Measurements from ENCODE around the gene CLPSL1. TPM values are rescaled to one million over a fixed set of nuclear protein-coding genes. Genes with fewer than 3 reads are reported as not detected.

CLPSL1 gene
- total and polyA plus RNA-seq, 2 of the 13 experiments (the other 11 are each of a cell fraction or from before 2014, with no cell fraction given): not detected

DNA sequence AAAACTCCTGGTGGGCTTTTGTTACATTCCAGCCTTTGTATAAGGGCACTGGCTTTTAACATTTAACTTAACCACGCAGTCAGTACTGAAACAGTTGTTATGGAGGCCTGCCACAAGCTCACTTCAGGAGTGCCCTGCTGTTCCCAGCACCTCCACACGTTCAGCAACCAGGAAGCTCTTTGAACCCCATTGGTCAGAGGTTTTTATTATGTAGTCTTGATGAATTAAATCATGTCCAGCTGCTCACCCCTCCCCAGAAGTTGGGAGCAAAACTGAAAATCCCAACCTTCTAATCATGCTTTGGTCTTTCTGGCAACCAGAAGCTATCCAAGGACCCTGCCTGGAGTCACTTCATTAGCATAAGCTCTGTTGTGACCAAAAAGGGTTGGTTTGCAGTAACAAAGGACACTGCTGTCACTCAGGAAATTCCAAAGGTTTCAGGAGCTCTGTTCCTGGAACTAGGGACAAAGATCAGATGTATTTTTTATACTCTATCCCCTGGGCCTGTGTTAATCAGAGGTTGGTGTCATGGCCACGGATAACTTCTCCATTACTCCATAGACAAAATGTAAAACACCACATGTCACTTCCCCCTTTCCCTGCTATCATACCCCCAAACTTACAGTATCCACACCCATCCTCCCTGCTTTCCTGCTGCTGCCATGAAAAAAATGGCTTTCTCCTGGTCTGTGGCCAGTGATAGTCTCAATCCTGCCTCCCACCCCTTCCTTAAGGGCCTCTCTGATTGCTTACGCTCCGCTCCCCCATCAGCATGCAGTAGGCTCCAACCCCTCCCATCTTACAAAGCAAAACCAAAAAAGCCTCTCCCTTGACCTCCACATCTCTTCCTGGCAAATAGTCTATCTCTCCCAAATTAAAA, 40.9 kb upstream of the CLPSL1 start (continued):
- TF ChIP-seq, protein P1, sequence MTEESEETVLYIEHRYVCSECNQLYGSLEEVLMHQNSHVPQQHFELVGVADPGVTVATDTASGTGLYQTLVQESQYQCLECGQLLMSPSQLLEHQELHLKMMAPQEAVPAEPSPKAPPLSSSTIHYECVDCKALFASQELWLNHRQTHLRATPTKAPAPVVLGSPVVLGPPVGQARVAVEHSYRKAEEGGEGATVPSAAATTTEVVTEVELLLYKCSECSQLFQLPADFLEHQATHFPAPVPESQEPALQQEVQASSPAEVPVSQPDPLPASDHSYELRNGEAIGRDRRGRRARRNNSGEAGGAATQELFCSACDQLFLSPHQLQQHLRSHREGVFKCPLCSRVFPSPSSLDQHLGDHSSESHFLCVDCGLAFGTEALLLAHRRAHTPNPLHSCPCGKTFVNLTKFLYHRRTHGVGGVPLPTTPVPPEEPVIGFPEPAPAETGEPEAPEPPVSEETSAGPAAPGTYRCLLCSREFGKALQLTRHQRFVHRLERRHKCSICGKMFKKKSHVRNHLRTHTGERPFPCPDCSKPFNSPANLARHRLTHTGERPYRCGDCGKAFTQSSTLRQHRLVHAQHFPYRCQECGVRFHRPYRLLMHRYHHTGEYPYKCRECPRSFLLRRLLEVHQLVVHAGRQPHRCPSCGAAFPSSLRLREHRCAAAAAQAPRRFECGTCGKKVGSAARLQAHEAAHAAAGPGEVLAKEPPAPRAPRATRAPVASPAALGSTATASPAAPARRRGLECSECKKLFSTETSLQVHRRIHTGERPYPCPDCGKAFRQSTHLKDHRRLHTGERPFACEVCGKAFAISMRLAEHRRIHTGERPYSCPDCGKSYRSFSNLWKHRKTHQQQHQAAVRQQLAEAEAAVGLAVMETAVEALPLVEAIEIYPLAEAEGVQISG (CRISPR knock-in tag; IDR thresholded peaks at IDR 0.05): 0 out of 2 replicates have a peak, but pooled peaks have one; percentile 20
- TF ChIP-seq SAFB2 (CRISPR knock-in tag; IDR thresholded peaks at IDR 0.05; ENCODE audit: borderline replicate concordance, low read depth): no peak
- no peak for TF ChIP-seq SMAD1 (CRISPR knock-in tag; IDR thresholded peaks at IDR 0.05; ENCODE audit: borderline replicate concordance, low read depth)
- 0 out of 4 replicates have a peak, but pooled peaks of 1 of the 2 experiments have one; percentile 10 for TF ChIP-seq NR2F1 (CRISPR knock-in tag; IDR thresholded peaks at IDR 0.05)
- peak; percentile 74 for TF ChIP-seq ZNF292 (CRISPR knock-in tag; IDR thresholded peaks at IDR 0.05; ENCODE audit: borderline replicate concordance, low read depth)
- TF ChIP-seq PITX1 (CRISPR knock-in tag; IDR thresholded peaks at IDR 0.05): 0 out of 2 replicates have a peak, but pooled peaks have one; percentile 27
- 0 out of 2 replicates have a peak, but pooled peaks have one; percentile 53 for TF ChIP-seq IRF2 (CRISPR knock-in tag; IDR thresholded peaks at IDR 0.05)
- TF ChIP-seq MIXL1 (CRISPR knock-in tag; IDR thresholded peaks at IDR 0.05): peak; percentile 82; the same call in 1 of the 2 replicates
- TF ChIP-seq, protein P2, sequence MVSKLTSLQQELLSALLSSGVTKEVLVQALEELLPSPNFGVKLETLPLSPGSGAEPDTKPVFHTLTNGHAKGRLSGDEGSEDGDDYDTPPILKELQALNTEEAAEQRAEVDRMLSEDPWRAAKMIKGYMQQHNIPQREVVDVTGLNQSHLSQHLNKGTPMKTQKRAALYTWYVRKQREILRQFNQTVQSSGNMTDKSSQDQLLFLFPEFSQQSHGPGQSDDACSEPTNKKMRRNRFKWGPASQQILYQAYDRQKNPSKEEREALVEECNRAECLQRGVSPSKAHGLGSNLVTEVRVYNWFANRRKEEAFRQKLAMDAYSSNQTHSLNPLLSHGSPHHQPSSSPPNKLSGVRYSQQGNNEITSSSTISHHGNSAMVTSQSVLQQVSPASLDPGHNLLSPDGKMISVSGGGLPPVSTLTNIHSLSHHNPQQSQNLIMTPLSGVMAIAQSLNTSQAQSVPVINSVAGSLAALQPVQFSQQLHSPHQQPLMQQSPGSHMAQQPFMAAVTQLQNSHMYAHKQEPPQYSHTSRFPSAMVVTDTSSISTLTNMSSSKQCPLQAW (CRISPR knock-in tag; IDR thresholded peaks at IDR 0.05): peak; percentile 84
- TF ChIP-seq MEF2D (CRISPR knock-in tag; IDR thresholded peaks at IDR 0.05): 0 out of 2 replicates have a peak, but pooled peaks have one; percentile 25
- peak; percentile 29; the same call in 1 of the 2 replicates for TF ChIP-seq ZKSCAN8 (CRISPR knock-in tag; IDR thresholded peaks at IDR 0.05; ENCODE audit: borderline replicate concordance)
- 0 out of 2 replicates have a peak, but pooled peaks have one; percentile 55 for TF ChIP-seq SMYD3 (CRISPR knock-in tag; IDR thresholded peaks at IDR 0.05)
- peak; percentile 69 for TF ChIP-seq MED1 (CRISPR knock-in tag; IDR thresholded peaks at IDR 0.05)
- TF ChIP-seq ELF1 (CRISPR knock-in tag; IDR thresholded peaks at IDR 0.05): 0 out of 2 replicates have a peak, but pooled peaks have one; percentile 46
- no peak for TF ChIP-seq HHEX (CRISPR knock-in tag; IDR thresholded peaks at IDR 0.05)
- peak; percentile 77; the same call in 1 of the 2 replicates for TF ChIP-seq ZSCAN20 (CRISPR knock-in tag; IDR thresholded peaks at IDR 0.05; ENCODE audit: borderline replicate concordance)
- TF ChIP-seq THAP11 (CRISPR knock-in tag; IDR thresholded peaks at IDR 0.05): 0 out of 2 replicates have a peak, but pooled peaks have one; percentile 12
- TF ChIP-seq PAXIP1 (CRISPR knock-in tag; conservative IDR thresholded peaks at IDR 0.05): peak; percentile 90
- TF ChIP-seq KAT8 (CRISPR knock-in tag; IDR thresholded peaks at IDR 0.05): peak; percentile 51; the same call in 1 of the 2 replicates
- peak; percentile 93 for TF ChIP-seq SOX5 (CRISPR knock-in tag; IDR thresholded peaks at IDR 0.05; ENCODE audit: borderline replicate concordance)
- peak; percentile 84 for TF ChIP-seq TEAD3 (CRISPR knock-in tag; optimal IDR thresholded peaks at IDR 0.05; ENCODE audit: borderline replicate concordance)
